Activated CD4-positive, alpha-beta T cell treated with anti-CD3 and anti-CD28 coated beads, Interleukin-2, amount 50 U/mL, for 16 hours (primary cell): ENCODE results near the gene CAMK2G.

Experiments used
- DNase-seq: peaks from one replicate; pipeline ENCODE4 v3.0.0-alpha.2; 2020

The CAMK2G gene

DNA sequence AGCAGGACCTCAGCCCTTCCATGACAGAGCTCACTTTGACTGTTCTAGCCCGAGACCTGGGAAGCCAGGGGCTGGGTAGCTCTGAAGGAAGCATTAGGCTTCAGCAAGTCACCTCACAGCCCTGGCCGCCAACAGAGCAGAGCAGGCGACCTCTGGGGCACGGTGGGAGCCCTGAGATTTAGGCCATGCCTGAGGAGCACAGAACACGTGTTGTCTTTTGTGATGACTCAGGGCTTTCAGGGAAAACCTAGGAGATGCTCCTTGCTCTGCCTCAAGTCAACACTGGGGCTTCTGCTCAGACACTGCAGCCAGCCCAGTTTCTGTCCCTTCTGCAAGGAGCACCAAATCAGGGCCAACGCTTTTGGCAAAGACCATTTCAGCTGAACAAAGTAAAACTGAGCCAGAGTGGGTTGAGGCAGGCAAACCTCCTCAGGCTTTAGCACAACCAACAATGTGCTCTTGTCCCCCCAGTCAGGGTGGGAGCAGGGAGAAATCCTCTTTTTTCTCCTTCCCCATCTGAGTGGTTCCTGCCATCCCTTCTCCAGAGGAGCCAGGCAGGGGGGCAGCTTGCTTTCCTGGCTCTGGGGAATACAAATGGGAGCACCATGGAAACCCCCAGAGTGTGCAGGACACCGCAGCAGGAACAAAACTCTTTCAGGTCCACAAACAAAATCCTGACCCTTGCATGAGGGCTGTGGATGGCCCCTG lies 14.4 kb downstream of the CAMK2G start:
- DNase-seq = no peak

DNA sequence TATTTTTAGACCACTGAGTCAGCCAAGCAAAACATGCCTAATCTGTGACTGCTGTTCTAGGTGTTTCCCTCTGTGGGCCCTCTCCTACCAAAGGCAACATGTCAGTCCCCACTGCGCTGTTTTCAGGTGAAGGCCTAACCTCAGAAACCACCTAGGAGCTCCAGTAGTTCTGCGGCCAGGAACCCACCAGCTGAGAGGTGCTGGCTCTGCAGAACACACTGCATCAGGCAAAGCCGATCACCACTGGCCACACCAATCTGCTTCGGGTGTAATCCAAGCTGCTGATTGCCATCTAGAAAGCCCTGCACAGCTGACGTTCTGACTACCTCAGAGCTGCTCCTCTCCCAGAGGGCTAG lies 14.9 kb downstream of the CAMK2G start:
- DNase-seq = peak; percentile 35

DNA sequence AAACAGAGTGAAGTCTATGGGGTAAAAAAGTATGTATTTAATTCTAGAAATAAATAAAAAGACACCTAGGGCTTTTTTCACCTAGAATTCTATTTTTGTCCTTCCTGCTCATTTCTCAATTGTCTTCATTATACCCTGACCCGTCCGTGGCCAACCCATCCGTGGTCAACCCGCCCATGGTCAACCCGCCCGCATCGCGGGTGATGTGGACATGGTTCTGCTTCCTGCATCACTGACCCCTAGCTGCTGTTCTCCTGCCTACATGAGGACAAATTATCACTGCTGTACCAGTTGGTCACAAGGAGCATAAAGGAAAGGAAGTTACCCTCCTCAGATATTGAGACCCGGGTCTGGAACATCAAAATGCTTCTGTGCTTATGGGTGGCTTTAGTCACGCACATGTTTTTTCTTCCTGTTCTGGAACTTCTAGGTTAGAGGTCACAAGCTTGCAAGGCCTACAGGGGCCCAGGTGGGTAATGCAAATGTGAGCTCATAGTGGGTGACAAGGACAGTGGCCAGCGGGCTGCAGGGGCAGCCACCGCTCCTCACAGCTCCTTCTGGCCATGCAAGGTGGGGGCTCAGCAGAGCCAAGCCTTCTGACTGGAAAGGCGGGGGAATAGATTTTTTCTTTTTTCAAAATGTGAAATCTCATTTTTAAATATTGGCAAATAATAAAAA lies 15.5 kb downstream of the CAMK2G start:
- no peak for DNase-seq

DNA sequence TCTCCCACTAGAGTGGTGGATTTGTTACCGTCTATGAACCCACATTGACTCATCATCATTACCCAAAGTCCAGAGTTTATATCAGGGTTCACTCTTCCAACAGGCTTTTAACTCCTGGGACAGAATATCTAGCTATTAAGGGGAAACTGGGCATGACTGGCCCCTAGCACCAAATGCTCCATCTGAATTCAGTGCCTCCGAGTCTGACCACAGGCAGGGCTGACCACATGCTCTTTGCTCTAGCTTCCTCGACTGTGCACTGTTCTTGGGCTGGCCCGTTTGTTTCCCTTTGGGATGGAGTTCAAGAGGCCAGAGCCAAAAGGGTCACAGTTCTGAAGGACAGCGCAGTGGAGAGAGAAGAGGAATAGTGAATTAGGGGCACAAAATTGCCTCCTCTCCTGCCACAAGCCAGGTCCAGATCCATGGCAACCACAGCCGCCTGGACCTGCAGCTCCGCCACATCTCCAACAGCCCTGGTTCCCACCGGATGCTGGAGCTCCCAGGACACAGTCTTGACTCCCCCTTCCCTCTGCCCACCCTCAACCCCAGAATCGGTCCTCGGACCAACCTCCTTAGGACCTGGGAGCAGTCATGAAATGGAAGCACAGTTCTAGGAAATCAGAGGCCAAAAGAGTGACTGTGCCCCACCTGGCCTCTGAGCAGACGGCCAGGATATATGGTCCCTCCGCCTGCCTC lies 16.2 kb downstream of the CAMK2G start:
- DNase-seq = no peak

DNA sequence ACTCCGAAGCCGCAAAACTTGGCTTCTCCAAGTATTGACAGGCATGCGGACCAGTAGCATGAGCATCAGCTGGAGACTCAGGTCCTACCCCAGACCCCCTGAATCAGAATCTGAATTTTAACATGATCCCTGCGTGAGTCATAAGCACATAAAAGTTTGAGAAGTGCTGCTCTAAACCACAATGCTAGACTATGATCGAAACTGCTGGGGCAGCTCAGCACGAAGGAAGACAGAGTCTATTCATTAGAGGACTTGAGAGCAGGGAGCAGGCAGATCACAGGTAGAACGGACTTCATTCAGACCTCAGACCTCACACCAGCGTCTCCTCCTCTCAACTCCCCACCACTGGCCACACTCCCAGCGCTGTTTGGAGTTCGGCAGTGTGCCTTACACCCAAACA lies 16.9 kb downstream of the CAMK2G start:
- DNase-seq = no peak

DNA sequence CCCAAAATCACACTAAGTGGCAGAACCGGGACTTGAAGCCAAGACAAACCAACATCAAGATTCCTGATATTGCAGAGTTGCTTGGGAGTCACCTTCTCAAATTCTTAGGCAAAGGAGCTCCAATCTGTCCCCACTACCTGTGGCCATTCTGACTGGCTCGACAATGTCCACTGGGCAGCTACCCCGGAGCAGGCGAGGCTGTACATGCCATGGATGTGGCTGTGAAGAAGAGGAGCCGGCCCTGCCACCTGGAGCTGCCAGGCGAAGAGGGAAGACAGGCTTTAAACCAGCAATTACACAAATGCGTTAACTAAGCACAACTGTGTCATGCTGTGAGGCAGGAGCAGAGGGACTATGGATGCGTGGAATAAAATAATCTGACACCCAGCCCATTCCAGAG lies 18.1 kb downstream of the CAMK2G start:
- no peak for DNase-seq

DNA sequence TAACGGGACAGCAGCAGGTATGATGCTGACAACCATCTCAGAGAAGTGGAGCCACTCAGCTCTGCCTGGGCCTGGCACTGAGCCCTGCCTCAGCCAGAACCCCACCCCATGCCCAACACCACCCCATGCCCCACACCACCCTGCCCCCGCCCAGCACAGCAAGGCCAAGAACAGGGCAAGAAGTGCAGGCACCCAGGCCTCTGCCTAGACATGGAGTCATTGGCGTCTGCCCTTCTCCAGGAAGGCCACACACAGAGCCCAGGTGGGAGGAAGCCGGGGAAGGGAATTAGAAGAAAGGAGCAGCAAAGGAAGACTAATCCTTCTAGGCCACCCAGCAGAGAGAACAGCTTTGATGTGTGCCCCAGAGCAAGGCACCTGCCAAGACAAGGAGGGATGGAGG lies 18.9 kb downstream of the CAMK2G start:
- no peak for DNase-seq

DNA sequence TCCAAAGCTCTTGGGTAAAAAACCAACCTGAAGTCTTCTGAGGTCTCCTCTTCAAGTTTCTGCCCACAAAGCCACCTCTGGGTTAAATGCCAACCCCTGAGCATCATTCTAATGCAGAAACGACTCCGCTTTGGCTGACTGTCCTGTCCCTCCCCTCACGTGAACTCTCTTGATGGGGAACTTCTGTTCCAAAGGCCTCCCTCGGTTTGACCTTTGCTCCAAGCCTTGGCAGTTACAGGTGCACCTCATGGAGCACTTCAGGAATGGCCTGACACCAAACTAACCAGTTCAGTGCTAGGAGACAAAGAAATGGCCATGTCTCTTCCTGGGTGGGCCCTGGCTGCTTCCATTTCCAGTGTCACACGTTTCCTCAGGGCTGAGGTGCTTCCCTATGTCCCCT lies 20.0 kb downstream of the CAMK2G start:
- DNase-seq = no peak

DNA sequence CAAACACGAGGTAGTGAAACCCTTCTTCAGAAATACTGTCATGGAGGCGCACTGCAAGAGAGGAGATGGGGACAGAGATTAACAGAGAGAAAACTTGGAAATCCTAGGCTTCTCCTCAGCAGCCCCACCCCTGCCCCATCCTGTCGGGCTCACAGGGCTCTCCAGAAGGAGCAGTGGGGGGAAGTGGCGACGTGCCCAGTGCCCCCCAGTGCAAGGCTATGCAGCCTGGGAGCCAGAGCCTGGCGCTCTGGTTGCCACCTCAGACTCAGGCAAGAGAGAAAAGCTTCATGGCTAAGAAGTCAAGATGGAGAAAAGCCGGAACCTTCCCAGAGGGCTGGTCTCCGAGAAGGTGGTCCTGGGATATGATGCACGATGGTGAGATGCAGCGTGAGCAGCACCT lies 21.2 kb downstream of the CAMK2G start:
- no peak for DNase-seq

DNA sequence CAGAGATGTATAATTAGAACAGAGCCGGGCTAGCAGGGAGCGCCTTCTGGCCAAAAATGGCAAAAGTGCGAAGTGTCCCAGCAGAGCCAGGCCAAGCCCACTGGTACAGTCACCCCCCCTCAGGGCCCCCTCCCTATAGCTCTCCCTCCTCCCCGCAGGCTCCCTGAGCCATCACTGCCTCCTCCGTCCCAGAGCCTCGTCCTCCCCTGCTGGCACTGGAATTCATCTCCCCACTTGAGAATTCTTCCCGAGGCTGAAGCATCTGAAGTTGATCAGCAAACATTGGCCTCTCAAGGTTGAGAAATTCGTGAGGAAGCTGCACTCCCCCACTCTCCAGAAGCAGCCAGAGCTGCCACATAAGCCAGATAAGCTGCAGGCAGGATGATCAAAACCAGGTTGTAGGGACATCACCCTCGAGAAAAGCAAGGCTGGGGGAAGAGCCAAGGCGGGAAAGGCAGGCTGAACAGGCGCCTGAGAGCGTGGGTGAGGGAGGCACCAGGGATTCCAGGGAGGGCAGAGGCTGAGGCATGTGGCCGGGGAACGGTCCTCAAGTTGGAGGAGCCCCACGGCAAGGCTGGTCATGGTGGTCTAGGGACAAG lies 23.4 kb downstream of the CAMK2G start:
- DNase-seq = no peak

DNA sequence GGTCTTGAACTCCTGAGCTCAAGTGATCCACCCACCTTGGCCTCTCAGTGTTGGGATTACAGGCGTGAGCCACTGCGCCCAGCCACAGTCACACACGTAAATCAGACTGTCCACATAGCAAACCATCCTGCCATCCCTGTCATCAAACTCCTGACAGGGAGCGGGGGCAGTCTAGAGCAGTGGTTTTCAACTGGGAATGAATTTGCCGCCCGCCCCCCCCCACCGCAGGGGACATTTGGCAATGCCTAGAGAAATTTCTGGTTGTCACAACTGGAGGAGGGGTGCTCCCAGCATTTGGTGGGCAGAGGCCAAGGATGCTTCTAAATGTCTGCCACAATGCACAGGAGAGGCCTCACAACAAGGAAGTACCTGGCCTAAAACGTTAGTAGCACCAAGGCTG lies 24.1 kb downstream of the CAMK2G start:
- no peak for DNase-seq

DNA sequence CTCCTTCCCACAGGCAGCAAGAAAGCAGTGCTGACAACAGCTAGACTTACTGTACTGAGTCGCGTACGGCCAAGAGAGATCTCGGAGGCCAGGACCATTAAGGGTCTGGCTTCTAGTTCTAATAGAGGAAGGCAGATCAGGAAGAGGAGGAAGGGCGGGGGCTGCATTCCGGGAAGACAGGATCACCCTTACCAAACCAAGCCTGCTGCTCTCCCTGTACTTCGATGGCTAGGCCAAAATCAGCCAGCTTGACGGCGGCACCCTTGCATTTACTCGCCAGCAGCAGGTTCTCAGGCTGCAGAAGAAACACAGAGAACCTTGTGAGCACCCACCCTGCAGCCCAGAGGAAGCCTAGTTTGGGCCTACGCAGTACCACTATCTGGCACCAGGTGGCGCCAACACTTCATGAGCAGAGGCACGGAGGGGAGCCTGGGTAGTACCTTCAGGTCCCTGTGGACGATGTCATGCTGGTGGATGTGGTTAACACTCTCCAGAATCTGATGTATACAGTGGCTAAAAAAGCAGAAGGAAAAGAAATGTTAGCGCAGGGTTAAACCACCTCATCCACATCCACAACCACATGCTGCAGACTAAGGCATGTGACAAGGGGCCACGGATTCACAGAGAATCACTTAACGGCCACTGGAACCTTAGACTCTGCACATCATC lies 25.4 kb downstream of the CAMK2G start:
- peak; percentile 94 for DNase-seq

DNA sequence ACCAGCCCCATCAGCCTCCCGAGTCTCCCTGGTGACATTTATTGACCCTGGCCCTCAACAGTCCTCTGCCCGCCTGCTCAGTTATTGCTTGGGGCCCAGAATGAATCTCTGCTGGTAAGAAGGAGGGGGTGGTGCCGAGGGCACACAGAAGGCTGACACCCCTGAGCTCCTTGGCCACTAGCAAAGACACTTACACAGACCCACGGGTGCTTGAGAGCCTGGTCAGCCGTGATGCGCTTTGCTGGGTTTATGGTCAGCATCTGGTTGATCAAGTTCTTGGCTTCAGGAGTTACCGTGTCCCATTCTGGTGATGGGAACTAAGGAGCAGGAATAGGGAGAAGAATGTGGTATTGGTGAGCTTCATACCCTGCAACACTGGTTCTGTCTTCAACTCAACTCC lies 27.3 kb downstream of the CAMK2G start:
- DNase-seq = no peak

DNA sequence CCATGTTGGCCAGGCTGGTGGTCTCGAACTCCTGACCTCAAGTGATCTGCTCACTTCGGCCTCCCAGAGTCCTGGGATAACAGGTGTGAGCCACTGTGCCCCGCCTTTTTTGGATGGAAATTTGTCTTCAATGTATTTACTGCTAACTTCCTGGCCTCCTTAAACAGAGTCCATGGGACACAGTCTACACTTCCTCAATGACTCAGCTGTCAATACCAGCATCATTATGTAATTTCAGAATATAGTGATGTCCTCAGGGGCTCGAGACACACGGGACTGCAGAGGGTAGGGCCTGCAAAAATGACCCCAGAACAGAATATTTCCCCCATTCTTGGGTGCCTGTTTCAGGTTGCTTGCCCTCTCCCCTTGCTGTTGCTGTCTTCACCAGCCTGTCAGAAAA lies 31.1 kb downstream of the CAMK2G start:
- DNase-seq = no peak

DNA sequence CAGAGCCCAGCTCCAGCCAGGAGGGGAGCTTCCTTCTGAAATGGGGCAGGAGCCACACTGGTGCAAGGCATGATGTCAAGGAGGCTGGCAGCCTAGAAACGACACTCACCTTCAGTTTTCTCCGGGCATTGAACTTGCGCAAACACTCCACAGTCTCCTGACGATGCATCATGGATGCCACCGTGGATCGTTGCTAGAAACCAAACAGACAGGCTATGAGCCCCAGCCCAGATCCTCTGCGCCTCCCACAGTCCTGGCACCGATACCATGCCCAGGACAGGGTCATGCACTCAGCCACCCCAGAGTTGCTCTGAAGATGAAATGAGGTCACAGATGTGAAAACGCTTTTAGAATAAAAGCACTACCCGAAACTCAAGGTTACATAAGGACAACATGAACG lies 32.0 kb downstream of the CAMK2G start:
- no peak for DNase-seq

DNA sequence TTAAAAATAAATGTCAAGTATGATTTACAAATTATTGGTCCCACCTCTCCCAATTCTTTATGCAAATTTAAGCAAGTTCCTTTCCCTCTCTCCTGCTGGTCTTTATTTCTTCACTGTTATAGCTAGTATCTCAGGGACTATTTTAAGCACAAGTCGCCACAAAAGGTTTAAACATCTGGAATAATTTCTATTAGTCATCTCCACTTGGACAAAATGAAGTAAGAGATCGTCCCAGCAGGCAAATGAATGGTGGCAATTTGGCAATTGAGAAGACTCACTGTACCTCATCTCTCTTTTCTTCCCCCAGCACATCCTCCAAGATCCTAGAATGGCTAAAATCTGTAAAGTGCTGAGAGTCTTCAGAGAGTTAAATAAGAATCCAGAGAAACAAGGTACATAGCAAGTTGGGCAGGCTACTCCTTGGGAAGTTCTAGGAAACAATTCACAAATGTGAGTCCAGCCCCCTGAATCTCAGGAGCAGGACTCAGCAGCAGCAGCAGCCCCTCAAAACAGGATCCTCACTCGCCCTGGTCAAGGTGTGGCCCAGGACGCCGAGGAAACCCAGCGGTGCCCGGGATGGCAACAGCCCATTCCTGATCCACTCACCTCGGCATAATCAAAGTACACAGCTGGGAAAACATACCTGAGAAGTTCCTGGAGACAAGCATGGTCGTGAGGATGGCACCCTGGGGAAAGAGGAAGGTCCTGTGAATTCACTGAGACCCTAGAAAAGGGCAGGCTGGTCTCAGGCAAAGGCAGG lies 32.6 kb downstream of the CAMK2G start:
- DNase-seq = no peak

DNA sequence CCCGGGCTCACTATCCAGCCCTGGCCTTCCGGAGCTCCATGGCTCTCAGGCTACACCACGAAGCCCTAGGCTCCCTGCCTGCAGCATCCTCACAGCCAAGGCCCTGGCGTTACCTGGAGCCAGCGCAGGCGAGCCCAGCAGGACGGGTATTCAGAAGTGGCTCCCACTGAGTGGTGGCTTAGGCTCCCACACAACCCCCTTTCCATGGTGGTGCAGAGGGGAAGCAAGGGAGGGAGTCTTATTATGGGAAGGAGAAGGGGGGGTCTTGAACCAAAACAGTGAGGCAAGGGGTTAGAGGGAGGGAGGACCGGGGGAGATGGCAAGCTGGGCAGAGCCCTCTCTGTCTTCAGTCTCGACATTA lies 33.3 kb downstream of the CAMK2G start:
- no peak for DNase-seq

DNA sequence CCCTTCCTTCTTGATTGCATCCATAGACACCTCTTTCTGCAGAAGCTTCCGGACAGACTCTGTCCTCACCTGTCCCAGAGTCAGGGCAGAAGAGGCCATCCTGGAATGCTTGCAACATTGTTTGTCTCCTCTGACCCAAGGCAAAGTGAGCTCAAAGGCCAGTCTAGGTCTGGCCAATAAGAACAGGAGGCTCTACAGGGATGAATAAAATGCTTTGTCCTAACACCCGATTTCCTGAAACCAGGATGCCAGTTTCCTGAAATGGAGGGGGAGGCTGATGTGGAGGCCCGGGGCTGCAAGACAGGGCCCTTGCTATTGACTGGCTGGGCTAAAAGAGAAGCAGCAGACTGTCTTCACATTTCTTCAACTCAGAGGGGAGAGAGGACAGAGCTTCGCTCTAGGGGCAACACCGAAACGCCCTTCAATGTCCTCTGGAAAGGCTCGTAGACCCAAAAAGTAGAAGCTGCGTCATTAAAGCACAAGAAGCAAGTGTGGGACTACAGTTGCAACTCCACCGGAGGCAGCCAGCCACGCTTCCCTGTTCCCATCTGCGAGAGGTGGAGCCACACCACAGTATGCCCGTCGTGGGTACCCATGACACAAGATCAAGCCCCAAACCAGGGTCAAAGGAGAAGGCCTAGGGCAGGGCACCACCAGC lies 33.8 kb downstream of the CAMK2G start:
- no peak for DNase-seq

DNA sequence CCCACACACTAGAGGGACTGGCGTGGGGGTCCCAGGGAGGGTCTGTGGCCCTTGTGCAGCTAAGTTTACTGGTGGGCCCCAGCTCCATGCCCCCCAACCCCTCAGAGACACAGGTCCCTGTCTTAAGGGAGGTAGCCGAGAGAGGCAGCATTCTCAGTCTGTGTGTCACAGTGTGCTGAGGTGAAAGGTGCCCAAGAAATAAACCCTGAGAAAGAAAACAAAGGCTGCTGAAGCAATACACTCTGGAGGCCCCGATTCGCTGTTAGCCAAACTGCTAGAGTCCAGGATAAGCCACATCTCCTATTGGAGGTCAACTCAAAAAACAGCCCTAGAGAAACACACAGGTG lies 34.3 kb downstream of the CAMK2G start:
- no peak for DNase-seq

DNA sequence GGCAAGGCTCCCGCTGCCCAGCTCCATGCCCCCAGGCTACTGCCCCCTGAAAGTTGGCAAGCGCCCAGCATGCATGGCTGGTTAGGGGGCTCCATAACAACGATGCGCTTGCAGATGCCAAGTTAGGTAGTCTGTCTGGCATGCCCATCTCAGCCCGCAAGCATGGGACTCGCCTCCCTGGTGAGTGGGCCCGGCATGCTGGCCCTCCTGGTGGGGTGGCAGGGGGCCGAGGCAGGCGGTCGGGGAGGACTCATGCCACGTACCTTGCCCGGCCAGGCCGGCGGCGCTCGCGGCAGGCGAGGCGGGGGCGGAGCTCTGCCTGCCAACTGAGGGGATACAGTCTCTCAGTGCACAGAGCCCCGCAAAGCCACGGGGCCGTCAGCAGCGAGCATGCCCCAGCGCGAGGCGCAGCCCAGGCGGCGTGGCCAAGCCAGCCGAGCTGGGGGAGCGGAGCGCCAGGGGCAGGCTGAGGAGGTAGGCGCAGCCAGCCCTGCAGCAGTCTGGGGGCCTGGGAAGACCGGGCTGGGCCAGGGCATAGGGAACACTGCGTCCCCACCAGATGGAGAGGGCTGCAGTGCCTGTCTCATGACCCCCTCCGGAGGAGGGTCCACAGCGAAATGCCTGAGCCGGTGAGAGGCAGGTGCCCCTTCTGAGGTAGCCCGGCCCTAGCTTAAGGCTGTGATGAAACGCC lies 34.9 kb downstream of the CAMK2G start:
- no peak for DNase-seq

DNA sequence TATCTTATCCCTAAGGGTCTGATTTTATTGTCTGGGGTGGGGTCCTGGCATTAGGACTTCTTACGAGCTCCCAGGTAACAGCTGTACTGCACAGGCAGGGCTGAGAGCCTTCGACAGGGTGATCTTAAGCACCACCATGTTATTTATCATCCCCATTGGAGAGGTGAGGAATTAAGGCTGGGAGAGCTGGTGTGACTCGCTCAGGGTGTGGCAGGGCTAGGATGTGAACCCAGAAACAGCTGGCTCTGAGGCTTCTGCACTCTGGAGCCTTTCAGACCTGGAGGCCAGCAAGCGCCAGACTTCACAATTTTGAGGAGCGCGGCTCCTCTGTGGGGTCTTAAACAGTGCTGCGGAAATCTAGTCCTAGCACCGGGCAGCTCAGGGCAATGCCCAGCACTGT lies 35.5 kb downstream of the CAMK2G start:
- no peak for DNase-seq
